Endodermal cell (in vitro differentiated cells): ENCODE results near the gene CHTOP. TPM values are rescaled to one million over a fixed set of nuclear protein-coding genes. Genes with fewer than 3 reads are reported as not detected.

Experiments
- DNase-seq: peaks from one replicate; pipeline ENCODE4 v3.0.0-alpha.2; 2017
- H3K27ac ChIP-seq: 2 replicates; pipeline ENCODE4 v1.5.1; 2013; ENCODE audit warnings: mild to moderate bottlenecking, low read depth, low read length, moderate library complexity
- H3K27me3 ChIP-seq: 2 replicates; pipeline ENCODE4 v1.6.1; 2013; ENCODE audit warnings: mild to moderate bottlenecking, low read length, moderate library complexity; ENCODE audit not compliant: insufficient read depth, control insufficient read depth, poor library complexity, severe bottlenecking
- H3K36me3 ChIP-seq: 2 replicates; pipeline ENCODE4 v1.7.0; 2013; ENCODE audit warnings: mild to moderate bottlenecking, low read length, moderate library complexity; ENCODE audit not compliant: control insufficient read depth, insufficient read depth
- H3K4me1 ChIP-seq: one replicate; pipeline ENCODE4 v1.7.0; 2013; ENCODE audit warnings: low read length; ENCODE audit not compliant: control insufficient read depth, insufficient read depth
- H3K4me3 ChIP-seq: 2 replicates; pipeline ENCODE4 v1.5.1; 2013; ENCODE audit warnings: mild to moderate bottlenecking, low read length, moderate library complexity
- H3K9ac ChIP-seq: 2 replicates; pipeline ENCODE4 v1.6.1; 2013; ENCODE audit warnings: mild to moderate bottlenecking, low read length, moderate library complexity; ENCODE audit not compliant: poor library complexity, severe bottlenecking; ENCODE audit errors: extremely low read depth
- H3K9me3 ChIP-seq: 2 replicates; pipeline ENCODE4 v1.6.1; 2013; ENCODE audit warnings: mild to moderate bottlenecking, low read length, moderate library complexity; ENCODE audit not compliant: control insufficient read depth
- H3K27ac Mint-ChIP-seq: 2 replicates; pipeline ENCODE4 v1.8.0; 2020; ENCODE audit warnings: mixed read lengths
- H3K27me3 Mint-ChIP-seq: 2 replicates; pipeline ENCODE4 v1.8.0; 2021; ENCODE audit warnings: mild to moderate bottlenecking, mixed read lengths; ENCODE audit not compliant: insufficient read depth
- H3K36me3 Mint-ChIP-seq: 2 replicates; pipeline ENCODE4 v1.8.0; 2020; ENCODE audit warnings: low read depth, mixed read lengths
- H3K4me1 Mint-ChIP-seq: 2 replicates; pipeline ENCODE4 v1.8.0; 2020; ENCODE audit warnings: mixed read lengths
- H3K4me3 Mint-ChIP-seq: 2 replicates; pipeline ENCODE4 v1.8.0; 2020; ENCODE audit warnings: mild to moderate bottlenecking, moderate library complexity, mixed read lengths
- H3K9me3 Mint-ChIP-seq: 2 replicates; pipeline ENCODE4 v1.8.0; 2020; ENCODE audit warnings: mild to moderate bottlenecking, mixed read lengths
- CTCF ChIP-seq: fragments of 200-600 bp; sonication (generic); conservative IDR thresholded peaks from 2 replicates; pipeline ENCODE4 v1.5.0; 2021; ENCODE audit warnings: antibody characterized with exemption, mild to moderate bottlenecking
- WGBS, 2 experiments: methylation state at CpG; one replicate each; pipeline versions ENCODE4 v1.1.5 to v1.1.7; 2013; ENCODE audit warnings: missing lambda C conversion rate in 2 of 2, mixed read lengths in 1 of 2; ENCODE audit not compliant: insufficient coverage in 1 of 2, insufficient read length in 1 of 2; 5-methylcytosine and 5-hydroxymethylcytosine counted together
- total RNA-seq, 2 donors: library from RNA; stranded (reverse); fragmentation: NEBNext Ultra II Directional in 1 of 2; extraction: Animal tissue kit (Norgen Biotek cat#: 25700) in 1 of 2; gene quantifications; 2 replicates in 1 of 2; 3 replicates in 1 of 2; pipeline ENCODE4 v1.2.1, GENCODE V29; 2021

Gene CHTOP
- total RNA-seq, 2 donors from 2014 or later, result 98.4 to 117 TPM

DNA sequence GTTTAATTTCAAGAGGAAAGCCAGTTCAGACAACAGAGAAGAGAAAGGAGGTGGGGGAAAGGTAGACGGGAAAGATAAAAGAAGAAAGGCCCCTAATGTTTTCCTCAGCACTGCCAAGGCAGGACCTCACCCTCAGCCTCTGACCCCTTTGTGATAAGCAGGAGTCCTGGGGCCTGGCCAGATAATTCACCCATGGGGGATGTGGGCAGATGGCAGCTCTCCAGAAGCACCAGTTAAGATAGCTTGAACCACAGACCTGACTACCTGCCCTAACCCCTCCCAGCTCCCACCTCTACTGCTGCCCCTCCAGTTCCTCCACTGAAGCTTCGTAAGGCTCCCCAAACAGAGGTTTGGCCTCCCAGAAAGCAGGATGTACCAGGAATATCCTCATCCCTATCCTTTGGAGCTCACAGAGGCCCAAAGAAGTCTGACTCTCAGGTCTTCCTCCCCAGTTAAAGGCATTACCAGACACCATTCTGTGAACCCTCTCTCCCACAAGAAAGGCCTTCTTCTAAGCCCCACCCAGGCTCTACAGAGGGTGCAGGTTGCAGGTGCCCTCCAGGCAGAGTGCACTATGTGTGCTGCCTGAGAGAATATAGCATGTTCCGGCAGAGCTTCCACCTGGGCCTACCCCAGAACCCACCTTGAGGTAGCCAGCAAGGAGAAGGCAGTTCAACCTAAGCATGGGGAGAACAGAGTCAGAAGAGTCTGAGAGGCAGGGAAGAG is 15.4 kb downstream of the CHTOP start:
- Histone ChIP-seq H3K27me3 (no peaks in the 10 kb centered on the region), H3K27ac (no peak overlapping the region), H3K4me3 (no peak overlapping the region), H3K9me3 (no peaks in the 10 kb centered on the region), H3K4me1 (peaks cover 10% of the 10 kb centered on the region), H3K9ac (no peak overlapping the region), H3K36me3 (peaks cover 26% of the 10 kb centered on the region)
- no peak for TF ChIP-seq CTCF
- H3K9me3 Mint-ChIP-seq, result no peaks in the 10 kb centered on the region
- peaks cover 22% of the 10 kb centered on the region for H3K36me3 Mint-ChIP-seq
- H3K27me3 Mint-ChIP-seq, result peaks cover 7% of the 10 kb centered on the region
- H3K27ac Mint-ChIP-seq, result peak overlapping the region; percentile 64
- peak; percentile 60 for DNase-seq
- WGBS, 2 experiments, result 52 to 92% methylated on average over 2 to 3 of the region's 3 CpGs
- peaks cover 14% of the 10 kb centered on the region for H3K4me1 Mint-ChIP-seq
- no peak overlapping the region for H3K4me3 Mint-ChIP-seq

DNA sequence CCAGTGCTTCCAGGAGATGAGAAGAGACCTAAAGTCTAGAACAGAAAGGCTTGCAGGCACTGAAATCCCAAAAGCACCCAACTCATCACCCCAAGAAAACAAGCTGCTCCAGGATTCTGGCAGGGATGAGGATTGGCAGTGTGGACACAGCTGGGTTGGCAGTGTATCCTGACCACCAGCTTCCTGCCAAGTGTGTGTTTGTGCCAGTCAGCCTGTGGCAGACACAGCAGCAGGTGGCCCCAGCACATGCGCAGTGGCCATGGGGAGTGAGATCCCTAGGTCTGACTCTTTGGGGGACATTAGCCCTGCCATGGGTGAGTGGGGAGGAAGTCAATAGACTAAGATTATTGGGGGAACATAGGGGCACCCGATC is 16.0 kb downstream of the CHTOP start:
- Mint-ChIP-seq H3K27ac (peak overlapping the region; percentile 64), H3K27me3 (peaks cover 7% of the 10 kb centered on the region), H3K4me1 (peaks cover 14% of the 10 kb centered on the region), H3K4me3 (no peak overlapping the region), H3K36me3 (peaks cover 18% of the 10 kb centered on the region), H3K9me3 (no peaks in the 10 kb centered on the region)
- H3K27ac ChIP-seq, result no peak overlapping the region
- no peak for DNase-seq
- H3K36me3 ChIP-seq, result peaks cover 21% of the 10 kb centered on the region
- TF ChIP-seq CTCF, result no peak
- H3K4me1 ChIP-seq, result peaks cover 10% of the 10 kb centered on the region
- no peak overlapping the region for H3K4me3 ChIP-seq
- H3K9ac ChIP-seq, result no peak overlapping the region
- H3K9me3 ChIP-seq, result no peaks in the 10 kb centered on the region
- no peaks in the 10 kb centered on the region for H3K27me3 ChIP-seq
- 95 to 100% methylated on average over 1 to 2 of the region's 2 CpGs for WGBS, 2 experiments

DNA sequence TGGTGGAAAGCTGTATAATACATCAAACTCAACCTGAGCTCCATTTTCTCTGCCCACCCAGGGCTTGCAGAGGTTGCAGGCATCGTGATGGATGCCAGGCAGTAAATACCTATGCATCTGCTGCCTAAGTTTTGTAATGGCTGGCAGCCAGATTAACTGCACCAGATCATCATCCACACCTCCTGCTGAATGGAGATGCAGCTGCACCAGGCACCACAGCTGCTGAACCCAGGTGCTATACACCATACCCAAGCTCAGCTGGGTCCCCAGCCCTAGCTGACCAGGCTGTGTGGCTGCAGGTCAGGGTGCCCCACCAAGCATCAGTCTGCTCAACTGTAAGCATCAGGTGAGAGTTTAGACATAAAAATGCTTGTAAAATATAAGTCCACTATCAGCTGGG is 17.9 kb downstream of the CHTOP start:
- peaks cover 10% of the 10 kb centered on the region for H3K4me1 ChIP-seq
- WGBS, 2 experiments, result 97 to 100% methylated on average over 1 of the region's 1 CpG
- peaks cover 19% of the 10 kb centered on the region for H3K4me1 Mint-ChIP-seq

More for the DNA sequence above, 17.9 kb downstream of the CHTOP start:
- Histone ChIP-seq H3K27me3 (no peaks in the 10 kb centered on the region), H3K4me3 (no peak overlapping the region), H3K27ac (no peak overlapping the region), H3K9ac (no peak overlapping the region), H3K9me3 (no peaks in the 10 kb centered on the region), H3K36me3 (peaks cover 1% of the 10 kb centered on the region)
- Mint-ChIP-seq H3K36me3 (no peaks in the 10 kb centered on the region), H3K27ac (no peak overlapping the region), H3K9me3 (no peaks in the 10 kb centered on the region), H3K27me3 (peaks cover 7% of the 10 kb centered on the region), H3K4me3 (no peak overlapping the region)
- DNase-seq, result no peak
- TF ChIP-seq CTCF, result no peak
